ENCODE results near the gene HOXD11.

HOXD11 gene

GRCh38 chr2:176081837-176082524 lies 25.1 kb upstream of the HOXD11 start:
- no peak for DNase-seq

DNA sequence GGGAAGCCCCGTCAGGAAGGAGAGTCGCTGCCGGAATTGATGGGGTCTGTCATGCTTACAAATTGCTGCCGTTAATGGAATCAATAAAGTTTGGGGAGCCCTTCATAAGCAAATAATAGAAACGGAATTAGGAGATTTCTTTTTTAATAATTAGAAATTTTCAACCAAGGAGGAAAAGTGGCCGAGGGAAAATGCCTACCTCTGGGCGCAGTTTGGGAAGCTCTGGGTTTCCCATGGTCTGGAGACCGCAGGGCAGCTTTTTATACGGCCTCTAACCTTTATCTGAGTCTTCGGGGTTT lies 24.6 kb upstream of the HOXD11 start:
- no peak for DNase-seq

- no peak for DNase-seq
Observed at GRCh38 chr2:176082824-176083751, 24.0 kb upstream of the HOXD11 start.

DNA sequence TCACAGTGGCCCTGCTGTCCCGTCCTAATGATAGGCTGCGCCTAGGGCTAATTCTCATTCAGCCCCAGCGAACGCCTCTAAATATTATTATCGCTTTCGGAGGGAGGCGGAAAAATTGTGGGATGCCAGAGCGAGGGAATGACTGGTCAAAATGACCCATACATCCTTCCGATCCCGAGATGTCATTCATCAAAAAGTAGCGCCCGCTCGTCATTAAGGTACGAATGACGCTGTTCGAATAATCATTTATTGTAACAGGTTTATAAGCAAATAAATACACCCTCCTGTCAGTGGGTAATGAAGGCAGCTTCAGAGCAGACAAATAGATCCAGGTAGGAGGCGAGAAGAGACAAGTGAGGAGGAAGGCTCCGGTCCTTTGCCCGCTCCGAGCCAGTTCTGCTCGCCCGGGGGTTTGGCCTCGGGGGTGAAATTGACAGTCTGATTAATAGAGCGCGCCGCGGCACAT lies 23.3 kb upstream of the HOXD11 start, which contains the start of gene EVX2:
Gene EVX2 (minus strand): TSS at position 167 of the 466 bp plus-strand sequence. CDS start 186 bp downstream, outside the sequence.
- DNase-seq = no peak

- no peak for DNase-seq
Observed at GRCh38 chr2:176084611-176085119, 22.4 kb upstream of the HOXD11 start.

GRCh38 chr2:176085120-176085788 lies 21.8 kb upstream of the HOXD11 start:
- no peak for DNase-seq

DNA sequence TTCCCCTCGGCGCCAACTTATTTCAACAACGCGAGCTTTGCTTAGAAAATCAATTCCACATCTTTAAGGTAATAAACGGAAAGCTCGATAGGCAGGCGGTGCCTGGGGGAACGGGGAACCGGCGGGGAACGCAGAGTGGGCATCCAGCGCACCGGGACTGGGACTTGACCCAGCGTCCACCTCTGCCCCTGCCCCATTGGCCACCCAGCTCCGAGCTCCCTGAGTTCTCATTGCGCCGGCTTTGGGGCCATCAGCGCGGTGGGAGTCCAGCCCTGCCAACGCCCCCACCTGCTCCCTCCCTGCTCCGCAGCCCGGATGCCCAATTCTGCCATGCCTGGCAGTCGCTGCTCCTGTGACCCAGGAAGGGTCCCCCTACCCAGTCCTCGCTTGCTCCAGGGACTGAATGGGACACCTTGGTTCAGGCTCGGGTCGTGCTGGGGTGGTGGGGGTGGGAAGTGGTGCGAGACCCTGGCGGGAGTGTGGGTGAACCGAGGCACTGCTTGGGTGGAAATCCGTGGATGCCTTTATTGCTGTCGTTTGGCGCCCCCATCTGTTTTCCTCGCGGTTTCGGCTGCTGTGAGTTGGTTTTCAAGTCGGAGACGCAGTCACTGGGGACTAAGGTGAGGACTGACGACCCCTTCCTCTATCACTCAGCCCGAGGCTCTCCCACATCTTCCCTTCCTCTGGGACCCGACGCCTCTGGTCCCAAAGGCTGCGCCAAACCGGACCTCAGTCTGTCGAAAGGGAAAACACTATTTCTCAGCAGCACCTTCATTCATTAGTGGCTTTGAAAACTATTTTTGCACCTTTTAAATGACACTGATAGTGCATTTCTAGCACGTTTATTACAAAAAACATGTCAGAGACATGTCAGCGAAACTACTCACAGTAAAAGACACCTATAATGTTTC lies 21.0 kb upstream of the HOXD11 start:
- no peak for DNase-seq

GRCh38 chr2:176087330-176088047 lies 19.6 kb upstream of the HOXD11 start:
- no peak for DNase-seq

DNA sequence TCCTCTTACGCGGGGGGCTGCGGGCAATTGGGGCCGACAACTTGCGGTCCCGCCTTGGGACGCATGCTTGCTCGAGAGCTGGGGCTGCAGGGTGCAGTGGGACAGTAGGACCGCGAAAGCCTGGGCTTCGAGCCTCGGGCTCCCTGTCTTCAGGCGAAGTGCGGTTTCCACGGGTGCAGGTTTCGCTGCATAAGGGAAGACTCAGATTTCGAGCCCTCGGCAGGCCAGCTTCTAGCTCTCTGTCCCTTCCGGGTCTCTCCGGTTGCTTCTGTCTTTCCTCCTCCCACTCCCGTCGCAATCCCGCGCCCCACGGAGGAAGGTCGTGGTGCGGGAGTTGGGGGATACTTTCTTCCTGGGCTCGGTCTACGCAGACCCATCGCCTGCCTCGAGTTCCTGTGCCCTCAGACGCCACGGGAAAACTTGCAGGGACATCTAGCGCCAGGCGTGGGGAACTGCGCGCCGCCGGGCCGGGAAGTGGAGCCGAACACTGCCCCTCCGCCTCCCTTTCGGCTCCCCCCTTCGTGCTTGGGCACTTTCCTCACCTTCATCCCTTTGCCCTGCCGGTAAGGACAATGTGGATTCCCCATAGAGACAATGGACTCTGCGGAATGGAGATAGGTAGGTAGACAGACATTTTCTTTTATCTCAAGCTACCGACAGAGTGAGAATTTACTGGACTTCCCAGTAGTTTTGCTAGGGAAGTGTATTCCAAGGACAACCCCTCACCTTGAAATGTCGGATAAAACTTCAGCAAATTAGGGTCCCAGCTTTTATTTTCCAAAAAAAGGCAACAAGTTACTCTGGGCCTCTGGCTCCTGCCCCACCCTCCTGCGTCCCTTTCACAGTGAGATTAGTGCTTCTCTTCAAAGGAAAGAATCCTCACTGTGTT lies 18.8 kb upstream of the HOXD11 start:
- no peak for DNase-seq

DNA sequence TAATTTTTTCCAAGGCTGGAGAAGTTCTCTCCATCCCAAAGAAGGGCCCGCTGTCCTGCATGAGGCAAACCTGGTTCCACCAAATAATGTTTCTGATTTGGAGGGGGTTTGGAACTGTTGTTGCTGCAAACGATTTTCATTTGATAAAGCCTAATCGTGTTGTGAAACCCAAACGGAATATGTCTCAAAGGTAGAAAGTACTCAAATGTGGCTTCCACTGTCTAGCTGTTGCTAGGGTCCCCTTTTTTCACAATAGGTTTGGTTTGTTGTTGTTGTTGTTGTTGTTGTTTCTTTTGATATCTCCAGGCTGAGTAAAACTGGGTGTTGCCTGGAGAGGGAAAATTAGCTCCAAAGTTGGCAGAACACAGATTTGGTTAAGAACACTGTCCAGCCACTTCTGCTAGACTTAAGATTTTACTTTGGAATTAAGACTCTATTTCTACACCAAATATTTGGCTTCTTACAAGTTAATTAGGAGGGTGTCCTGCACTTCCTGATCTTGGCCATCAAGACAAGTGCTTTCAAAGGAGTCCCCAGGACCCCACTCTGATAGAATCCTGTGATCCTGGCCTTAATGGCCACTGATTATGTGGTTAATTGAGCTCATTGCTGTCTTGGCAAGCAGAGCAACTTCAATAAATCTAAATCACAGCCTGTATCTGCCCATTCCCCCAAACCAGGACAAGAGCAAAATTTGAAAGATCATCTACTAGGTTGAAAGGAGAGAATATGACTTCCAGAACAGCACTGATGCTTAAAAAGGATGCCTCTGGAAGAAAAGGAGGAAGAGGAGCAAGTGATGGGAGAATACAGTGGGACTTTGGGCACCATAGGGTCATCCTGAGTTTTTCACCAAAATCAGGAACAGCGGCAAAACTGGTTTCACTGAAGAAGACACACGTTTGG lies 17.9 kb upstream of the HOXD11 start:
- DNase-seq = no peak

GRCh38 chr2:176089843-176090395 lies 17.2 kb upstream of the HOXD11 start:
- no peak for DNase-seq

DNA sequence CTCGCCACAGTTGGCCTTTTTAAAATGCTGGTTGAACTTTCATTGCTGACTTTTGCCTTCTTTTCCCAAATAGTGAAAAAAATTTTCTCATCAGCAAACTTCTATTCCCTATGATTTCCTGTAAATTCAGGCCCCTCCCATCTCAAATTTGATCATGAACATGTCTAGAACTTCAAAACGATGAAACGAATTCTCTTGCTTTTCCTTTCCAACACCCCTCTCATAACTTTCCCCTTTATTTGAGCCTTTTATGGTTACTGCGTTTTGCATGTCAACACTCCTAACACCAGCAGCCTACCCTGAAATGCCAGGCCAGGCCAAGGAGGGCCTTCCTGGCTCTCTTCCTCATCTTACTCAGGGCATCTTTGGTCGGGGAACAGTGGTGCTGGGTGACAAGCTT lies 16.2 kb upstream of the HOXD11 start:
- no peak for DNase-seq

DNA sequence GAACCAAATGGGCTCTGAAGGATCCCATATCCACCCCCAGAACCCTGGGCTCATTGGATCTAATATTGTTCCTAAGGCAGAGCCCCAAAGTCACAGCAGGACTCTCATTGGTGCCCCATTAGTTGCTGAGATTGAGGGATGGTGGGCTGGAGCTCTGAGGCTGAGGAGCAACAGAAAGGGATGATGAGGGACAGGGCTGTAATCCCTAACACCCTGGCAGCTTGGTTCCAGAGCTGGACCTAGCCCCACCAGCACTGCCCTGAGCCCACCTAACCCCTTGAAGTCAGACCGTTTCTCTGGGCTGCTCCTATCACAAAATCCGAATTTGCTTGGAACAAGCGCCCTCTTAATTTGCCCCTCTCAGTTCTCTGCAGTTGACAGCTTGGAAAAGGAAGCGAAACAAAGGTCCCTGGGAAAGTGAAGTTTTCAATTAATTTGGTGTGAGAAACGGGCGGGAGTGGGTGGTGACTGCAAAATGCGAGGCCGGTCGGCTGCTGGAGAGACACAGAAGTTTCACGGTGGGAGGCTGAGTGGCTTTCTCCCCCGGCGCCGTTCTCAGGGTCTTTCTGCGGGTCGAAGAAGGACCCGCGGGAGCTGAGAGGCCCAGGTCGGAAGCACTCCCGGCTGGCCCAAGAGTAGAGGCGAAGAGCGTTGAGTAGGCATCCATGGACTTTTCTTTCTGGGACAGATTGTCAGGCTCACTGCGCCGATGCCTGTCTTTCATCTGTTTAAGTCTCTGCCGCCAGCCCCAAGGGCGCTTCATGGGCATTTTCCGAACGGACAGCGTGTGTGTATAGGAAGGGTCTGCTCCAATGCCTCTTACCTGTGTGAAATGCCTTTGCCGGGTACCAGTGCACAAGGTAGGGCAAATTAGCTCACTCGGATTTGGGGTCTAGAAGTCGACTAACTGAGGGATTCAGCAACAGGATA lies 15.5 kb upstream of the HOXD11 start:
- DNase-seq = no peak

- DNase-seq = no peak
Observed at GRCh38 chr2:176092270-176093144, 14.6 kb upstream of the HOXD11 start, which contains the start of gene HOXD13. TSS of gene HOXD13 (plus strand) at chr2:176092721. CDS start at chr2:176092891, 170 bp downstream.

DNA sequence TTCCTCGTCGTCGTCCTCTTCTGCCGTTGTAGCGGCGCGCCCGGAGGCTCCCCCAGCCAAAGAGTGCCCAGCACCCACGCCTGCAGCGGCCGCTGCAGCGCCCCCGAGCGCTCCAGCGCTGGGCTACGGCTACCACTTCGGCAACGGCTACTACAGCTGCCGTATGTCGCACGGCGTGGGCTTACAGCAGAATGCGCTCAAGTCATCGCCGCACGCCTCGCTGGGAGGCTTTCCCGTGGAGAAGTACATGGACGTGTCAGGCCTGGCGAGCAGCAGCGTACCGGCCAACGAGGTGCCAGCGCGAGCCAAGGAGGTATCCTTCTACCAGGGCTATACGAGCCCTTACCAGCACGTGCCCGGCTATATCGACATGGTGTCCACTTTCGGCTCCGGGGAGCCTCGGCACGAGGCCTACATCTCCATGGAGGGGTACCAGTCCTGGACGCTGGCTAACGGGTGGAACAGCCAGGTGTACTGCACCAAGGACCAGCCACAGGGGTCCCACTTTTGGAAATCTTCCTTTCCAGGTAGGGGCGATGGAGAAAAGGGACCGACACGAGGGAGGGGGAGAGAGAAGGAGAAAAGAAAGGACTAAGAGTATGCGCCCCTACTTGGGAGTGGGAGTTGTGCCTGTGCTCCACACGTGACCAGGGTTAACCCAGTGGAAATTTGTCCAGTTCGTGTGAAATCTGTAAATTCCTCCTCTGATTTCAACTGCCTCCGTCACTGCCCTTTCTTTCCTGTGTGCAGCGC lies 13.8 kb upstream of the HOXD11 start:
- no peak for DNase-seq

DNA sequence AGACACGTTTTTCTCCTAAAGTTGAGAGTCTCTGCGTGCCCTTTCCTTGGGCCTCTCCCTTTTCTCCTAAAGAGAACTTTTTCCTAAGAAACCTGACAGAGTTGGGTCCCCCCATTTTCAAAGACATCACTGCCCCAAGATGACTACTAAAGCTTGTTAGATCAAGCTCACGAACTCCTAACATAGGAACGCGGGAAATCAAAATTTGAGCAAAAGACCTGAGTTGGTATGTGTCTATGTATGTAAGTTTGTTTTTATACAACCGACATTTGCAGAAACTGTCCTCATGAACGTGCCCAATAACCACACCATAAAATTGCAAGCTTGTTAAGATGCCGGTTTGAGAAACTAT lies 13.2 kb upstream of the HOXD11 start:
- no peak for DNase-seq

Measured in activated CD4-positive, alpha-beta T cell treated with anti-CD3 and anti-CD28 coated beads, Interleukin-2, amount 50 U/mL, for 4 hours (primary cell).